Putamen (tissue), 1 donor: Measurements from ENCODE around the gene FAM228B.

Experiments
- DNase-seq: peaks from one replicate; pipeline ENCODE4 v3.0.0-alpha.2; 2016; ENCODE audit warnings: low spot score

The FAM228B gene

GRCh38 chr2:24203787-24204150 is 80.5 kb downstream of the FAM228B start:
- peak; percentile 26 for DNase-seq

- DNase-seq, result no peak
Measured at GRCh38 chr2:24204505-24204904, 81.2 kb downstream of the FAM228B start.

GRCh38 chr2:24205131-24205530 is 81.9 kb downstream of the FAM228B start:
- DNase-seq, result no peak

GRCh38 chr2:24206242-24206641 is 83.0 kb downstream of the FAM228B start:
- no peak for DNase-seq

GRCh38 chr2:24206714-24207113 is 83.4 kb downstream of the FAM228B start:
- no peak for DNase-seq

- no peak for DNase-seq
Measured at GRCh38 chr2:24207359-24207758, 84.1 kb downstream of the FAM228B start.

- DNase-seq, result no peak
Measured at GRCh38 chr2:24208490-24208889, 85.2 kb downstream of the FAM228B start.

GRCh38 chr2:24209389-24210105 is 86.3 kb downstream of the FAM228B start:
- DNase-seq, result no peak

- DNase-seq, result no peak
Measured at GRCh38 chr2:24210106-24210455, 86.8 kb downstream of the FAM228B start.

- DNase-seq, result no peak
Measured at GRCh38 chr2:24210723-24211122, 87.5 kb downstream of the FAM228B start.

- no peak for DNase-seq
Measured at GRCh38 chr2:24211408-24211807, 88.1 kb downstream of the FAM228B start.

GRCh38 chr2:24214880-24215279 is 91.6 kb downstream of the FAM228B start:
- DNase-seq, result no peak
